ENCODE measurements around the gene CIPC. TPM values are rescaled to one million over a fixed set of nuclear protein-coding genes. Genes with fewer than 3 reads are reported as not detected.

Gene CIPC
- total and polyA plus RNA-seq, 2 of the 13 experiments (the other 11 are each of a cell fraction or from before 2014, with no cell fraction given), result 7.6 to 13.9 TPM

DNA sequence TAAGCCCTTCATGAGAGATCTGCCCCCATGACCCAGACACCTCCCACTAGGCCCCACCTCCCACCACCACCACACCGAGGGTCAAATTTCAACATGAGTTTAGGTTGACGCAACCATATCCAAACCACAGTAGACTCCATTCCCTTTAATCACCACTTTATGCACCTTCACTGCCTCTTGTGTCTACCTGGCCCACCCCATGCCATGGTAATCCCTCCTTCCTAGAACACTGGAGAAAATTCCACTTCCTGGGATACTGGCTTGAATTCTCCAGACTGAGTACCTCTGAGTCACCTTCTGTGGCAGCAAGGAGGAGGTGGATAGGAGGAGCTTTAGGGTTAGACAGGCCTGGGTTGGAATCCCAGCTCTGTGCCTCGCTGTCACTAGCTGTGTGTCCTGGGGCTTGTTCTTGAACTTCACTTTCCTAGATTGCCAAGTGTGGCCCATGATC, 26.1 kb upstream of the CIPC start:
- DNase-seq (ENCODE audit: low spot score) (no peak), FAIRE-seq (no peak), ATAC-seq (no peak)
- no peak overlapping the region for H2AFZ ChIP-seq (ENCODE audit: low read length)
- no peak overlapping the region for H3K27ac ChIP-seq (ENCODE audit: extremely low read length, insufficient read depth, low read length)
- peaks cover 16% of the 10 kb centered on the region for H3K4me1 ChIP-seq (ENCODE audit: insufficient read depth, low read length)
- WGBS (ENCODE audit: low lambda C conversion rate), result 0% methylated on average over 3 of the region's 3 CpGs
- CTCF ChIA-PET (ENCODE audit: low intra/inter-chr PET ratio, low total read pairs), result interaction anchor here (0.9 kb wide), 1 partner anchor 158 kb away, joined by 4 read pairs; no protein-coding TSS in a partner anchor
- H3K4me3 ChIP-seq (replicated peaks in 1 of 3; ENCODE audit: insufficient read depth in 1 of 3, low read depth in 2 of 3, low read length in 3 of 3), result no peak overlapping the region
- TF ChIP-seq CEBPB (IDR thresholded peaks at IDR 0.05; ENCODE audit: borderline replicate concordance, low read depth, low read length) (peak; percentile 26; the same call in 1 of the 2 replicates), SKIL (CRISPR knock-in tag; IDR thresholded peaks at IDR 0.05; ENCODE audit: borderline replicate concordance) (no peak)
- POLR2A ChIA-PET, result no interaction called here
- no peak overlapping the region for H3K4me2 ChIP-seq (ENCODE audit: low read depth, low read length)
- no peaks in the 10 kb centered on the region for H3K79me2 ChIP-seq (ENCODE audit: insufficient read depth, low read length)
- no peak overlapping the region for H3K9ac ChIP-seq (ENCODE audit: insufficient read depth, low read depth, low read length)
- no peaks in the 10 kb centered on the region for H4K20me1 ChIP-seq (ENCODE audit: insufficient read depth, low read length)
- no peaks in the 10 kb centered on the region for H3K36me3 ChIP-seq (replicated peaks in 1 of 2; ENCODE audit: control insufficient read depth in 1 of 2, insufficient read depth in 2 of 2, low read length in 2 of 2)
- H3K9me3 ChIP-seq (ENCODE audit: low read length), result no peaks in the 10 kb centered on the region
- BruUV-seq (replicated peaks), result no TSS peak
- in situ Hi-C loops (cut with HindIII; ENCODE audit: extremely low pct_ligation_motif_present, low pct_unique_long_range_greater_than_20kb), result loop anchor here (5.0 kb wide), 1 partner anchor 205 kb away; no protein-coding TSS in a partner anchor
- peaks cover 1 to 9% of the 10 kb centered on the region in 2 experiments; a peak in 2 of 5 replicates for H3K27me3 ChIP-seq (ENCODE audit: control insufficient read depth in 1 of 2, insufficient read depth in 2 of 2, low read length in 2 of 2)
- intact Hi-C loops (cut with micrococcal nuclease; ENCODE audit: unreplicated experiment), result no loop called here

DNA sequence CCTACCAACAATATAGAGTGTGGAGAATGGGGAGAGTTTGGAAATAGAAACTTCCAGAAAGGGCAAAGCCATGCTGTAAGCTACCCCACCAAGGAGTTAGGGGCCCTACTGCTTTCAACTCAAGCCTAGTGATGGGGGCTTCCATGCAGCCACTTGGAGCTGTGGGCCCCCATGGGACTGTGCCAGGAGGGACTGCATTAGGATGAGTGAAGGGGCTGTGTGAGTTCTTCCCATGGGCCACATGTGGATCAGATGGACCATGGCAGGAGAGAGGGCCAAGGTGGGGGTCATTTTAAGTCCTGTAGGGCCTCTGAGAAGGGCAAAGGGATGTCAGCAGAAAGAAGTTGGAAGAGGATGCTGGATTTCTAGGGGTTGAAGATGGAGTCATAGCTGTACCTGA, 23.1 kb upstream of the CIPC start:
- Histone ChIP-seq H3K9ac (ENCODE audit: insufficient read depth, low read depth, low read length) (no peak overlapping the region), H3K79me2 (ENCODE audit: insufficient read depth, low read length) (no peaks in the 10 kb centered on the region), H3K4me3 (replicated peaks in 1 of 3; ENCODE audit: insufficient read depth in 1 of 3, low read depth in 2 of 3, low read length in 3 of 3) (no peak overlapping the region), H4K20me1 (ENCODE audit: insufficient read depth, low read length) (no peaks in the 10 kb centered on the region), H3K4me2 (ENCODE audit: low read depth, low read length) (no peak overlapping the region), H3K36me3 (replicated peaks in 1 of 2; ENCODE audit: control insufficient read depth in 1 of 2, insufficient read depth in 2 of 2, low read length in 2 of 2) (no peaks in the 10 kb centered on the region), H2AFZ (ENCODE audit: low read length) (no peak overlapping the region), H3K4me1 (ENCODE audit: insufficient read depth, low read length) (peaks cover 16% of the 10 kb centered on the region), H3K9me3 (ENCODE audit: low read length) (no peaks in the 10 kb centered on the region), H3K27me3 (ENCODE audit: control insufficient read depth in 1 of 2, insufficient read depth in 2 of 2, low read length in 2 of 2) (peaks cover 0 to 1% of the 10 kb centered on the region in 2 experiments; a peak in 3 of 5 replicates), H3K27ac (ENCODE audit: extremely low read length, insufficient read depth, low read length) (no peak overlapping the region)
- FAIRE-seq (no peak), DNase-seq (ENCODE audit: low spot score) (no peak), ATAC-seq (no peak)
- BruUV-seq (replicated peaks), result no TSS peak
- POLR2A ChIA-PET, result no interaction called here
- intact Hi-C loops (cut with micrococcal nuclease; ENCODE audit: unreplicated experiment) (no loop called here), in situ Hi-C loops (cut with HindIII; ENCODE audit: extremely low pct_ligation_motif_present, low pct_unique_long_range_greater_than_20kb) (loop anchor here (5.0 kb wide), 1 partner anchor 208 kb away; no protein-coding TSS in a partner anchor)
- CTCF ChIA-PET (ENCODE audit: low intra/inter-chr PET ratio, low total read pairs), result no interaction called here
- TF ChIP-seq TBP (CRISPR knock-in tag; IDR thresholded peaks at IDR 0.05) (no peak), LRRFIP1 (CRISPR knock-in tag; conservative IDR thresholded peaks at IDR 0.05) (no peak), SIX4 (CRISPR knock-in tag; IDR thresholded peaks at IDR 0.05) (no peak), GFI1 (CRISPR knock-in tag; IDR thresholded peaks at IDR 0.05; ENCODE audit: borderline replicate concordance) (no peak), ZNF136 (CRISPR knock-in tag; IDR thresholded peaks at IDR 0.05; ENCODE audit: low read depth) (no peak), NFYC (CRISPR knock-in tag; IDR thresholded peaks at IDR 0.05) (no peak), TOE1 (CRISPR knock-in tag; IDR thresholded peaks at IDR 0.05) (no peak), ZNF253 (CRISPR knock-in tag; IDR thresholded peaks at IDR 0.05; ENCODE audit: borderline replicate concordance) (no peak), CC2D1A (CRISPR knock-in tag; IDR thresholded peaks at IDR 0.05) (no peak), TGIF2 (CRISPR knock-in tag; IDR thresholded peaks at IDR 0.05) (no peak), MIXL1 (CRISPR knock-in tag; IDR thresholded peaks at IDR 0.05) (no peak), ZBTB38 (CRISPR knock-in tag; IDR thresholded peaks at IDR 0.05) (no peak)
- TF ChIP-seq, protein P1, sequence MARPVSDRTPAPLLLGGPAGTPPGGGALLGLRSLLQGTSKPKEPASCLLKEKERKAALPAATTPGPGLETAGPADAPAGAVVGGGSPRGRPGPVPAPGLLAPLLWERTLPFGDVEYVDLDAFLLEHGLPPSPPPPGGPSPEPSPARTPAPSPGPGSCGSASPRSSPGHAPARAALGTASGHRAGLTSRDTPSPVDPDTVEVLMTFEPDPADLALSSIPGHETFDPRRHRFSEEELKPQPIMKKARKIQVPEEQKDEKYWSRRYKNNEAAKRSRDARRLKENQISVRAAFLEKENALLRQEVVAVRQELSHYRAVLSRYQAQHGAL (CRISPR knock-in tag; IDR thresholded peaks at IDR 0.05; ENCODE audit: not compliant biosample characterization), result no peak
